Measurements from ENCODE around the gene TBC1D17.
A peak's percentile ranks its signal among the peaks of the same experiment; 100 is the strongest.

TBC1D17 gene

GRCh38 chr19:49849433-49850220 lies 27.9 kb upstream of the TBC1D17 start:
- no peak for DNase-seq

GRCh38 chr19:49850221-49850486 lies 27.3 kb upstream of the TBC1D17 start:
- DNase-seq, result no peak

GRCh38 chr19:49850487-49851342 lies 26.8 kb upstream of the TBC1D17 start, which contains the start of gene PTOV1:
PTOV1 (plus strand) TSS chr19:49851159.
- peak; percentile 76 to 78 for DNase-seq

- no peak for DNase-seq
Measured at GRCh38 chr19:49851456-49852259, 25.8 kb upstream of the TBC1D17 start.

GRCh38 chr19:49852631-49853126 lies 24.8 kb upstream of the TBC1D17 start:
- no peak for DNase-seq

- DNase-seq, result no peak
Measured at GRCh38 chr19:49853852-49854377, 23.6 kb upstream of the TBC1D17 start.

- no peak for DNase-seq
Measured at GRCh38 chr19:49854378-49855263, 22.9 kb upstream of the TBC1D17 start.

GRCh38 chr19:49855277-49855675 lies 22.2 kb upstream of the TBC1D17 start:
- DNase-seq, result no peak

- DNase-seq, result no peak
Measured at GRCh38 chr19:49855676-49856573, 21.6 kb upstream of the TBC1D17 start.

- DNase-seq, result no peak
Measured at GRCh38 chr19:49856574-49857021, 20.9 kb upstream of the TBC1D17 start.

- DNase-seq, result no peak
Measured at GRCh38 chr19:49857061-49857837, 20.3 kb upstream of the TBC1D17 start.

GRCh38 chr19:49857838-49858087 lies 19.7 kb upstream of the TBC1D17 start:
- no peak for DNase-seq

GRCh38 chr19:49858088-49858985 lies 19.2 kb upstream of the TBC1D17 start:
- no peak for DNase-seq

GRCh38 chr19:49859682-49860335 lies 17.7 kb upstream of the TBC1D17 start:
- no peak for DNase-seq

GRCh38 chr19:49860336-49861102 lies 17.0 kb upstream of the TBC1D17 start:
- no peak for DNase-seq

- no peak for DNase-seq
Measured at GRCh38 chr19:49861107-49861506, 16.4 kb upstream of the TBC1D17 start.

- no peak for DNase-seq
Measured at GRCh38 chr19:49861541-49862378, 15.7 kb upstream of the TBC1D17 start.

Data from AML-193 (cell line).